Breast epithelium (tissue), 3 donors: ENCODE measurements around the gene LILRA5.

Experiments used
- CTCF ChIP-seq, 3 donors: fragments of 450-650 bp; IDR thresholded peaks; one replicate each; pipeline ENCODE4 v1.5.1; 2016 to 2017; ENCODE audit warnings: antibody characterized with exemption in 3 of 3, mild to moderate bottlenecking in 3 of 3, moderate library complexity in 3 of 3
- POLR2A ChIP-seq: fragments of 450-650 bp; IDR thresholded peaks from one replicate; pipeline ENCODE4 v1.6.1; 2016; ENCODE audit warnings: antibody characterized with exemption, mild to moderate bottlenecking, moderate library complexity
- POLR2AphosphoS5 ChIP-seq, 3 donors: sonication (generic); formaldehyde crosslinking; IDR thresholded peaks; one replicate each; pipeline ENCODE4 v1.6.1; 2017; ENCODE audit warnings: antibody characterized with exemption in 3 of 3

DNA sequence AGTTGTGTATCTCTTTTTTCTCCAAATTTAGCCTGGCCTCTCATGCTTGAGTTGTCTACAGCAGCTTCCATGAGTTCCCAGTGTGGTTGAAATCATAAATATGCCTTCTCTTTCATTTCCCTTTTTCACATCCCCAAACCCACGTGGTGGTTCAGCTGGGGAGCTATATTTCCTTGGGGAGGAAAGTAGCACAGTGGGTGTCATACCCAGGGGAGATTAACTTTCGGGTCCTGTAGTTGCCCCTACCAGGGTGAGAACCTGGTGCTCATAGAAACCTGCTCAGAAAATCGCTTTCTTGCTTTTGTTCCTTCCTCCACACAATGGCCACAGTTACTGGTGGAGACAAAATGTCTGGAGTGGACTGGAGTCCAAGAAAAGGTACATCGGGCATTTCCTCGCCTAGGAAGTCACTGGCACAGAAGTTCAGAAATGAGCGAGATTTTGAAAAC, 33.0 kb upstream of the LILRA5 start:
- TF ChIP-seq POLR2A (no peak), CTCF (IDR thresholded peaks at IDR 0.05) (no peak), POLR2AphosphoS5 (IDR thresholded peaks at IDR 0.05) (peak in 1 of 3 donors; percentile 13)
